Urinary bladder (tissue), 4 donors: ENCODE data around the gene PARD3B. TPM values are rescaled to one million over a fixed set of nuclear protein-coding genes. Genes with fewer than 3 reads are reported as not detected.

Source experiments
- DNase-seq: peaks from one replicate; pipeline ENCODE4 v3.0.0-alpha.2; 2015; ENCODE audit errors: extremely low spot score
- H3K27ac ChIP-seq: one replicate; pipeline ENCODE4 v1.5.1; 2013; ENCODE audit warnings: low read depth, mild to moderate bottlenecking, moderate library complexity
- H3K36me3 ChIP-seq: one replicate; pipeline ENCODE4 v1.6.1; 2013; ENCODE audit warnings: mild to moderate bottlenecking, moderate library complexity; ENCODE audit not compliant: insufficient read depth
- H3K4me1 ChIP-seq: one replicate; pipeline ENCODE4 v1.6.1; 2013; ENCODE audit warnings: mild to moderate bottlenecking, moderate library complexity; ENCODE audit not compliant: insufficient read depth
- H3K4me3 ChIP-seq: one replicate; pipeline ENCODE4 v1.5.1; 2013; ENCODE audit warnings: low read depth, low read length
- WGBS: extraction: QIAGEN DNeasy Blood & Tissue Kit; methylation state at CpG from one replicate; pipeline ENCODE4 v1.1.7; 2013; 5-methylcytosine and 5-hydroxymethylcytosine counted together
- polyA plus RNA-seq: library from polyadenylated mRNA; stranded (reverse); fragments of 200-250 nt; gene quantifications from one replicate; pipeline ENCODE4 v1.2.3, GENCODE V29; 2013
- total RNA-seq: library from RNA; depleted of rRNA; stranded (reverse); fragments of >200 nt; gene quantifications from one replicate; pipeline ENCODE4 v1.2.3, GENCODE V29; 2014
- donor health status: healthy with polysubstance abuse.
- donor health status: healthy.

The PARD3B gene
- total and polyA plus RNA-seq, 2 donors = 9.1 to 42.9 TPM

- DNase-seq = no peak
- H3K36me3 ChIP-seq = no peaks in the 10 kb centered on the region
- no peak overlapping the region for H3K4me3 ChIP-seq
- WGBS = 74% methylated on average over 2 of the region's 2 CpGs
- H3K4me1 ChIP-seq = no peaks in the 10 kb centered on the region
- no peak overlapping the region for H3K27ac ChIP-seq
Measured at GRCh38 chr2:205148755-205149154, 603.5 kb downstream of the PARD3B start.

- 95% methylated on average over 1 of the region's 1 CpG for WGBS
- DNase-seq = no peak
Measured at GRCh38 chr2:205156457-205156856, 611.2 kb downstream of the PARD3B start.

GRCh38 chr2:205158404-205158803, 613.1 kb downstream of the PARD3B start:
- no peak overlapping the region for H3K27ac ChIP-seq
- no peak for DNase-seq
- no peaks in the 10 kb centered on the region for H3K4me1 ChIP-seq
- H3K4me3 ChIP-seq = no peak overlapping the region
- no peaks in the 10 kb centered on the region for H3K36me3 ChIP-seq
- WGBS = 91% methylated on average over 6 of the region's 6 CpGs

More at GRCh38 chr2:205156457-205156856, 611.2 kb downstream of the PARD3B start:
- Histone ChIP-seq H3K36me3 (no peaks in the 10 kb centered on the region), H3K4me1 (no peaks in the 10 kb centered on the region), H3K4me3 (no peak overlapping the region), H3K27ac (no peak overlapping the region)

GRCh38 chr2:205161156-205161839, 616.0 kb downstream of the PARD3B start:
- 80% methylated on average over 5 of the region's 5 CpGs for WGBS
- Histone ChIP-seq H3K4me1 (no peaks in the 10 kb centered on the region), H3K27ac (no peak overlapping the region), H3K36me3 (no peaks in the 10 kb centered on the region), H3K4me3 (no peak overlapping the region)
- DNase-seq = no peak

GRCh38 chr2:205166745-205167144, 621.5 kb downstream of the PARD3B start:
- Histone ChIP-seq H3K36me3 (no peaks in the 10 kb centered on the region), H3K27ac (no peak overlapping the region), H3K4me3 (no peak overlapping the region), H3K4me1 (no peaks in the 10 kb centered on the region)
- no peak for DNase-seq
- WGBS = 88% methylated on average over 2 of the region's 2 CpGs

GRCh38 chr2:205169012-205169411, 623.7 kb downstream of the PARD3B start:
- H3K4me3 ChIP-seq = no peak overlapping the region
- H3K27ac ChIP-seq = no peak overlapping the region
- 96% methylated on average over 2 of the region's 2 CpGs for WGBS
- no peaks in the 10 kb centered on the region for H3K36me3 ChIP-seq
- no peak for DNase-seq
- no peaks in the 10 kb centered on the region for H3K4me1 ChIP-seq

- WGBS = 71% methylated on average over 3 of the region's 3 CpGs
- no peak for DNase-seq
- no peak overlapping the region for H3K4me3 ChIP-seq
Measured at GRCh38 chr2:205169464-205169863, 624.2 kb downstream of the PARD3B start.

GRCh38 chr2:205170399-205170798, 625.1 kb downstream of the PARD3B start:
- H3K4me3 ChIP-seq = no peak overlapping the region
- WGBS = 90% methylated on average over 12 of the region's 12 CpGs
- no peaks in the 10 kb centered on the region for H3K4me1 ChIP-seq
- H3K36me3 ChIP-seq = no peaks in the 10 kb centered on the region
- no peak for DNase-seq
- H3K27ac ChIP-seq = no peak overlapping the region

More at GRCh38 chr2:205169464-205169863, 624.2 kb downstream of the PARD3B start:
- Histone ChIP-seq H3K4me1 (no peaks in the 10 kb centered on the region), H3K36me3 (no peaks in the 10 kb centered on the region), H3K27ac (no peak overlapping the region)

- Histone ChIP-seq H3K27ac (no peak overlapping the region), H3K4me3 (no peak overlapping the region), H3K4me1 (no peaks in the 10 kb centered on the region), H3K36me3 (no peaks in the 10 kb centered on the region)
- WGBS = 92% methylated on average over 4 of the region's 4 CpGs
- DNase-seq = no peak
Measured at GRCh38 chr2:205171261-205171940, 626.1 kb downstream of the PARD3B start.

- no peak overlapping the region for H3K27ac ChIP-seq
Measured at GRCh38 chr2:205175831-205176230, 630.6 kb downstream of the PARD3B start.

GRCh38 chr2:205176546-205176945, 631.3 kb downstream of the PARD3B start:
- DNase-seq = no peak
- H3K4me3 ChIP-seq = no peak overlapping the region
- H3K27ac ChIP-seq = no peak overlapping the region
- 85% methylated on average over 2 of the region's 2 CpGs for WGBS
- no peaks in the 10 kb centered on the region for H3K4me1 ChIP-seq
- no peaks in the 10 kb centered on the region for H3K36me3 ChIP-seq

More at GRCh38 chr2:205175831-205176230, 630.6 kb downstream of the PARD3B start:
- Histone ChIP-seq H3K36me3 (no peaks in the 10 kb centered on the region), H3K4me1 (no peaks in the 10 kb centered on the region), H3K4me3 (no peak overlapping the region)
- no peak for DNase-seq
- 81% methylated on average over 4 of the region's 4 CpGs for WGBS

- no peaks in the 10 kb centered on the region for H3K4me1 ChIP-seq
- H3K36me3 ChIP-seq = no peaks in the 10 kb centered on the region
- DNase-seq = no peak
Measured at GRCh38 chr2:205177546-205177945, 632.3 kb downstream of the PARD3B start.

GRCh38 chr2:205180730-205181129, 635.5 kb downstream of the PARD3B start:
- Histone ChIP-seq H3K36me3 (no peaks in the 10 kb centered on the region), H3K4me1 (no peaks in the 10 kb centered on the region), H3K4me3 (no peak overlapping the region), H3K27ac (no peak overlapping the region)
- WGBS = 71% methylated on average over 3 of the region's 3 CpGs
- DNase-seq = no peak

More at GRCh38 chr2:205177546-205177945, 632.3 kb downstream of the PARD3B start:
- no peak overlapping the region for H3K4me3 ChIP-seq
- no peak overlapping the region for H3K27ac ChIP-seq

- DNase-seq = no peak
- Histone ChIP-seq H3K4me1 (no peaks in the 10 kb centered on the region), H3K27ac (no peak overlapping the region), H3K36me3 (no peaks in the 10 kb centered on the region), H3K4me3 (no peak overlapping the region)
- 78% methylated on average over 6 of the region's 6 CpGs for WGBS
Measured at GRCh38 chr2:205187731-205188130, 642.5 kb downstream of the PARD3B start.
